PFSK-1 (cell line): Measurements from ENCODE around the gene GMNC.

Experiments used
- REST ChIP-seq, 2 experiments: IDR thresholded peaks; 2 replicates each; pipeline versions ENCODE4 v1.6.1 to v1.8.0; 2011 to 2012; ENCODE audit warnings: low read depth in 2 of 2, low read length in 2 of 2, control low read depth in 1 of 2, inconsistent platforms in 1 of 2, mild to moderate bottlenecking in 1 of 2, moderate library complexity in 1 of 2; ENCODE audit not compliant: insufficient read depth in 1 of 2
- TAF1 ChIP-seq: IDR thresholded peaks from 2 replicates; pipeline ENCODE4 v1.6.1; 2012; ENCODE audit warnings: low read length, control low read depth, borderline replicate concordance; ENCODE audit not compliant: insufficient read depth

- no peak for TF ChIP-seq REST (IDR thresholded peaks at IDR 0.05; ENCODE audit: insufficient read depth in 1 of 2, low read depth in 2 of 2, low read length in 2 of 2)
- TF ChIP-seq TAF1 = no peak
Measured at GRCh38 chr3:190865419-190865818, 2.9 kb upstream of the GMNC start.
